ENCODE results near the gene ANXA4. TPM values are rescaled to one million over a fixed set of nuclear protein-coding genes. Genes with fewer than 3 reads are reported as not detected.

Gene ANXA4
- total RNA-seq, 4 donors from 2014 or later = 24.8 to 66.4 (median 43.6) TPM

DNA sequence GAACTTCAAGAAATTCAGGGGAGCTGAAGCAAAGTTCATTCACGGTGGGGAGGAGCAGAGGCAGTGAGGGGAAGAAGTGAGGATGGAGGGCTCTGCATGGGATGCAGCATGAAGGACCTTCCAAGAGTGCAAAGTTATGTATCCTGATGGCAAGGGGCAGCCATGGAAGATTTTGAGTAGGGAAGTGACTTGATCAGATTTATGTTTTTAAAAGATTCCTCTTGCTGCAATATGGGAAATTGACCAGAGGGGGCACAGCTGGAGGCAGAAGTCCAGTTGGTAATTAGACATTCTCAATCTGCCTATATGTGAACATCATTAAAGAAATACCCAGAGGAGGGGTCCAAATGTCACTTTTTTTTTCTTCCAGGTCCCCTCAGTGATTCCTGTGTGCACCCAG lies 21.5 kb upstream of the ANXA4 start:
- Histone ChIP-seq H3K4me3 (no peak overlapping the region), H3K4me1 (peaks cover 12 to 33% (median 14%) of the 10 kb centered on the region in 3 donors), H3K36me3 (no peaks in the 10 kb centered on the region), H3K27me3 (no peaks in the 10 kb centered on the region), H3K9me3 (no peaks in the 10 kb centered on the region), H3K27ac (no peak overlapping the region)
- DNase-seq = no peak
- TF ChIP-seq, protein P1, sequence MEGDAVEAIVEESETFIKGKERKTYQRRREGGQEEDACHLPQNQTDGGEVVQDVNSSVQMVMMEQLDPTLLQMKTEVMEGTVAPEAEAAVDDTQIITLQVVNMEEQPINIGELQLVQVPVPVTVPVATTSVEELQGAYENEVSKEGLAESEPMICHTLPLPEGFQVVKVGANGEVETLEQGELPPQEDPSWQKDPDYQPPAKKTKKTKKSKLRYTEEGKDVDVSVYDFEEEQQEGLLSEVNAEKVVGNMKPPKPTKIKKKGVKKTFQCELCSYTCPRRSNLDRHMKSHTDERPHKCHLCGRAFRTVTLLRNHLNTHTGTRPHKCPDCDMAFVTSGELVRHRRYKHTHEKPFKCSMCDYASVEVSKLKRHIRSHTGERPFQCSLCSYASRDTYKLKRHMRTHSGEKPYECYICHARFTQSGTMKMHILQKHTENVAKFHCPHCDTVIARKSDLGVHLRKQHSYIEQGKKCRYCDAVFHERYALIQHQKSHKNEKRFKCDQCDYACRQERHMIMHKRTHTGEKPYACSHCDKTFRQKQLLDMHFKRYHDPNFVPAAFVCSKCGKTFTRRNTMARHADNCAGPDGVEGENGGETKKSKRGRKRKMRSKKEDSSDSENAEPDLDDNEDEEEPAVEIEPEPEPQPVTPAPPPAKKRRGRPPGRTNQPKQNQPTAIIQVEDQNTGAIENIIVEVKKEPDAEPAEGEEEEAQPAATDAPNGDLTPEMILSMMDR (IDR thresholded peaks at IDR 0.05) = peak in 2 of 6 experiments; percentile 20 to 22
- TF ChIP-seq POLR2A (IDR thresholded peaks at IDR 0.05) = no peak
- 78 to 100% methylated on average over 1 of the region's 1 CpG for WGBS, 2 donors
- intact Hi-C loops (cut with DNase I) = no loop called here

DNA sequence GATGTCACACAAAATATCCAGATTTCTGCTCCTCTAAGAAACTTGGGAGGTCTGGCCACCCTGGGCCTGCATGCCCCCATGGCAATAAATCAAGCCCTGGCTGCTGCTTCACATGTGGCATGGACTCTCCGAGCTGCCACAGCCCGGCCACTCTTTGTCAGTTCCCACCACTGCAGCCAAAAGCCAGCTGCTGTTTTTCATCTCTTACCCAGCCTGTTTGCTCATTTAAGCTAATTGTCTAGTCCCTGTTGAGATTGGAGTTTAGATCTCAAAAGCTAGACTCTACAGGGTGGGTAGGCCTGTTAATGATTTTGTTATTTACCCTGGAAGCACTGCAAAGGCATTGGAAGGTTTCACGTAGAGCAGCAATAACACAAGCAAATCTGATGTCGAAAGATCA lies 20.9 kb upstream of the ANXA4 start:
- no peak overlapping the region for H3K27ac ChIP-seq
- peaks cover 12 to 33% (median 14%) of the 10 kb centered on the region in 3 donors for H3K4me1 ChIP-seq
- H3K36me3 ChIP-seq = no peaks in the 10 kb centered on the region
- DNase-seq = no peak
- no peaks in the 10 kb centered on the region for H3K27me3 ChIP-seq
- intact Hi-C loops (cut with DNase I) = no loop called here
- TF ChIP-seq POLR2A (IDR thresholded peaks at IDR 0.05) = no peak
- TF ChIP-seq, protein P1 (IDR thresholded peaks at IDR 0.05) = no peak
- 86 to 94% methylated on average over 2 to 4 of the region's 4 CpGs for WGBS, 2 donors
- H3K4me3 ChIP-seq = no peak overlapping the region
- H3K9me3 ChIP-seq = no peaks in the 10 kb centered on the region

DNA sequence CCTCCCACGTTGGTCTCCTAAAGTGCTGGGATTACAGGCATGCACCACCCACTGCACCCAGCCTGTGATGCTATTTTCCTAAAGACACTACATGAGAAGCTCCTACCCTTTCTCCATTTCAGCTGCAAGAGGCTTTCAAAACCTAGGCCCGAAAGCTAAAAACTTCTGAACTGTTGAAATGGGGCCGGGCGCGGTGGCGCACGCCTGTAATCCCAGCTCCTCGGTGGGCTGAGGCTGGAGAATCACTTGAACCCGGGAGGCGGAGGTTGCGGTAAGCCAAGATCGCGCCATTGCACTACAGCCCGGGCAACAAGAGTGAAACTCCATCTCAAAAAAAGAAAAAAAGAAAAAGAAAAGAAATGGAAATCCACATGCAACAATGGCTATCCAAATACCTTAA lies 18.1 kb upstream of the ANXA4 start:
- Histone ChIP-seq H3K27ac (no peak overlapping the region), H3K36me3 (no peaks in the 10 kb centered on the region), H3K27me3 (no peaks in the 10 kb centered on the region), H3K4me1 (peaks cover under 1 to 9% (median 4%) of the 10 kb centered on the region in 3 donors), H3K9me3 (no peaks in the 10 kb centered on the region), H3K4me3 (no peak overlapping the region)
- WGBS, 2 donors = 90 to 92% methylated on average over 11 to 12 of the region's 14 CpGs
- no peak for DNase-seq
- TF ChIP-seq, protein P1 (IDR thresholded peaks at IDR 0.05) = no peak
- no peak for TF ChIP-seq POLR2A (IDR thresholded peaks at IDR 0.05)
- intact Hi-C loops (cut with DNase I) = loop anchor here (2.0 kb wide), 1 partner anchor 93 kb away; no protein-coding TSS in a partner anchor

DNA sequence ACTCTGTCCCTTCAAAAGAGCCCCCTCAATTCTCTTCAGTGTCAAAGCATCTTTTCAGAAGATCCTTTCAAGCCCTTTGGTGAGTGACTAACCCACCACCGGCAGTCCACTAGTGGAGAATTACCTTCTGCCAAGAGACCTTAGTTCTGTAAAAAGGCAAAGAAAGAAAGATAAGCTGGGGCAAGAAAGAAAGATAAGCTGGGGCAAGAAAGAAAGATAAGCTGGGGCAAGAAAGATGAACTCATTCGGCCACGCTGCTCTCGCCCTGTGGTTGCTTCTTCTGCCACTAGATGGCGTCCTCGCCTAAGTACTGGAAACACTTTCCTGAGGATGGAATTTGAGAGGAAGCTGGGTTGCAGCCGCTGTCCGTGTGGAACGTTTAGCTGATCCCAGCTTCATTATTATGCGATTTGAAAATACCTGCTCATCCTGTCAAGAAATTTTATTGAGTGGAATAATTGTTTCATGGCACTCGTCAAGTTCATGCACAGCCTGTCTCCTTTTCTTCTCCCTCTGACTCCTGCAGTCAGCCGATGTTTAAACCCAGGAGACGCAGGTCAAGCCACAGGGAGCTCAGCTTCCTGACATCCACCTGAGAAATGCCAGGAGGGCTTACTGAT lies 17.3 kb upstream of the ANXA4 start:
- peak; percentile 5 for DNase-seq
- H3K4me3 ChIP-seq = peak overlapping the region in 3 of 4 donors; percentile 10 to 51 (median 31)
- H3K27me3 ChIP-seq = no peaks in the 10 kb centered on the region
- 1 to 3% methylated on average over 13 of the region's 13 CpGs for WGBS, 2 donors
- H3K27ac ChIP-seq = no peak overlapping the region
- no peaks in the 10 kb centered on the region for H3K9me3 ChIP-seq
- TF ChIP-seq, protein P1 (IDR thresholded peaks at IDR 0.05) = peak; percentile 91 to 98 (median 96)
- no peak for TF ChIP-seq POLR2A (IDR thresholded peaks at IDR 0.05)
- no peaks in the 10 kb centered on the region for H3K36me3 ChIP-seq
- peaks cover 0 to 7% (median 4%) of the 10 kb centered on the region in 3 donors for H3K4me1 ChIP-seq
- intact Hi-C loops (cut with DNase I) = loop anchor here (2.0 kb wide), 1 partner anchor 92 kb away; no protein-coding TSS in a partner anchor

DNA sequence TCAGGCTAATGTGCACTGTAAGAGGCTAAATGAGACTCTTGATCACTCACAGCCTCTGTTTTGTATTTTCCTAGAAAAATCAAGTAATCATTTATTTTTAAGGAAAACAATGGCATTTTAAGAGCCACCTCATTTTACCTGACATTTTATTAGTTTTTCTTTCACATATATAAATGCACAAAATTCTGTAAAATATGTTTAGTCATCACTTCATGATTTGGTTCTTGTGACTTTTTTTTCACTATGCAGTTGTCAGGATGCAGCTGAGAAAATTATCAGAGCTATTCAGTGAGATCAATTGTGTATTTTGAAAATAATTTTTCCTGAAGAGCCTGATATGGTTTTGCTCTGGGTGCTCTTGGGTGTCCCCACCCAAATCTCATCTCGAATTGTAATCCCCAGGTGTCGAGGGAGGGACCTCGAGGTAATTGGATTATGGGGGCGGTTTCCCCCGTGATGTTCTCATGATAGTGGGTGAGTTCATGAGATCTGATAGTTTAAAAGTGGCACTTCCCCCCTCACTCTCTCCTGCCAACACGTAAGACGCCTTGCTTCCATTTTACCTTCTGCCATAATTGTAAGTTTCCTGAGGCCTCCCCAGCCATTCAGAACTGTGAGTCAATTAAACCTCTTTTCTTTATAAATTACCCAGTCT lies 16.1 kb upstream of the ANXA4 start:
- Histone ChIP-seq H3K36me3 (no peaks in the 10 kb centered on the region), H3K4me1 (peaks cover 0 to 7% (median 4%) of the 10 kb centered on the region in 3 donors), H3K4me3 (no peak overlapping the region), H3K27ac (no peak overlapping the region), H3K9me3 (no peaks in the 10 kb centered on the region), H3K27me3 (no peaks in the 10 kb centered on the region)
- no peak for DNase-seq
- intact Hi-C loops (cut with DNase I) = loop anchor here (2.0 kb wide), 1 partner anchor 91 kb away; no protein-coding TSS in a partner anchor
- TF ChIP-seq, protein P1 (IDR thresholded peaks at IDR 0.05) = no peak
- no peak for TF ChIP-seq POLR2A (IDR thresholded peaks at IDR 0.05)
- WGBS, 2 donors = 80 to 88% methylated on average over 7 of the region's 7 CpGs

All from esophagus squamous epithelium (tissue), 5 donors.